CD4-positive, alpha-beta T cell (primary cell): ENCODE data around the gene RAB8B. TPM values are rescaled to one million over a fixed set of nuclear protein-coding genes. Genes with fewer than 3 reads are reported as not detected.
A peak's percentile ranks its signal among the peaks of the same experiment; 100 is the strongest.

ENCODE experiments used
- ATAC-seq: fragments of 200-7000 bp; cut with Tn5 transposase; one replicate; pipeline ENCODE4 v1.10.0; 2022; ENCODE audit warnings: mild to moderate bottlenecking; ENCODE audit not compliant: poor library complexity
- CTCF ChIA-PET: fragments of 350-600 bp; sonication (Branson Sonifier 250); formaldehyde crosslinking; loops from one replicate; lab custom pipeline; 2021; ENCODE audit warnings: antibody characterized with exemption, inconsistent platforms; lab: Charles Lee
- POLR2A ChIA-PET: fragments of 350-600 bp; sonication (Branson Sonifier 250); formaldehyde crosslinking; loops from one replicate; lab custom pipeline; 2021; ENCODE audit warnings: antibody characterized with exemption, inconsistent platforms; lab: Charles Lee
- DNase-seq, 14 experiments: peaks; one replicate each; pipeline ENCODE4 v3.0.0-alpha.2; 2013 to 2020; ENCODE audit warnings: mixed read lengths in 2 of 14
- H3K27ac ChIP-seq, 2 donors: one replicate each; pipeline versions ENCODE4 v1.5.1 to v1.7.0; 2013; ENCODE audit warnings: low read length in 2 of 2, low read depth in 1 of 2, mild to moderate bottlenecking in 1 of 2
- H3K27me3 ChIP-seq, 2 experiments: 1 replicate in 1 of 2; 2 replicates in 1 of 2; pipeline versions ENCODE4 v1.6.1 to v1.7.0; 2013; ENCODE audit warnings: low read length in 2 of 2, control low read depth in 1 of 2, mild to moderate bottlenecking in 1 of 2, moderate library complexity in 1 of 2; ENCODE audit not compliant: insufficient read depth in 2 of 2, control insufficient read depth in 1 of 2
- H3K36me3 ChIP-seq: one replicate; pipeline ENCODE4 v1.6.1; 2013; ENCODE audit warnings: low read length, control low read depth; ENCODE audit not compliant: insufficient read depth
- H3K4me1 ChIP-seq: one replicate; pipeline ENCODE4 v1.6.1; 2013; ENCODE audit warnings: low read length, control low read depth; ENCODE audit not compliant: insufficient read depth
- H3K4me3 ChIP-seq: one replicate; pipeline ENCODE4 v1.5.1; 2013; ENCODE audit warnings: mild to moderate bottlenecking, low read length, moderate library complexity
- H3K9me3 ChIP-seq, 2 experiments: 1 replicate in 1 of 2; 2 replicates in 1 of 2; pipeline versions ENCODE4 v1.6.1 to v1.7.0; 2013; ENCODE audit warnings: low read length in 2 of 2, mild to moderate bottlenecking in 2 of 2, control low read depth in 1 of 2, moderate library complexity in 1 of 2; ENCODE audit not compliant: control insufficient read depth in 1 of 2, insufficient read depth in 1 of 2
- H3K27ac Mint-ChIP-seq: one replicate; pipeline ENCODE4 v1.8.0; 2020; ENCODE audit warnings: mixed read lengths
- H3K27me3 Mint-ChIP-seq: one replicate; pipeline ENCODE4 v1.8.0; 2021; ENCODE audit warnings: mixed read lengths
- H3K36me3 Mint-ChIP-seq: one replicate; pipeline ENCODE4 v1.8.0; 2021; ENCODE audit warnings: low read depth, mixed read lengths
- H3K4me1 Mint-ChIP-seq: one replicate; pipeline ENCODE4 v1.8.0; 2021; ENCODE audit warnings: low read depth, mixed read lengths
- H3K4me3 Mint-ChIP-seq: one replicate; pipeline ENCODE4 v1.8.0; 2020; ENCODE audit warnings: mild to moderate bottlenecking, mixed read lengths
- H3K9me3 Mint-ChIP-seq: one replicate; pipeline ENCODE4 v1.8.0; 2020; ENCODE audit warnings: mixed read lengths
- intact Hi-C, 2 experiments: fragments of 100-400 bp; cut with DNase I in 1 of 2; cut with micrococcal nuclease in 1 of 2; formaldehyde crosslinking; loops; one replicate each; pipeline versions ENCODE4 v1.15.1 to v1.9.0; 2023 to 2025; cut with DNase I, micrococcal nuclease
- total RNA-seq, 174 experiments: library from RNA in 2 of 174; stranded (reverse) in 2 of 174; gene quantifications; one replicate each; pipeline ENCODE4 v1.2.3 and lab custom pipeline; 2021 to 2026
- TF ChIP-seq, protein P1 (sequence below): fragments of 200-600 bp; IDR thresholded peaks from one replicate; pipeline ENCODE4 v1.8.0; 2022; ENCODE audit warnings: antibody characterized with exemption, mild to moderate bottlenecking

The RAB8B gene
- total RNA-seq, 2 experiments from 2014 or later = 74.5 to 75.2 TPM

DNA sequence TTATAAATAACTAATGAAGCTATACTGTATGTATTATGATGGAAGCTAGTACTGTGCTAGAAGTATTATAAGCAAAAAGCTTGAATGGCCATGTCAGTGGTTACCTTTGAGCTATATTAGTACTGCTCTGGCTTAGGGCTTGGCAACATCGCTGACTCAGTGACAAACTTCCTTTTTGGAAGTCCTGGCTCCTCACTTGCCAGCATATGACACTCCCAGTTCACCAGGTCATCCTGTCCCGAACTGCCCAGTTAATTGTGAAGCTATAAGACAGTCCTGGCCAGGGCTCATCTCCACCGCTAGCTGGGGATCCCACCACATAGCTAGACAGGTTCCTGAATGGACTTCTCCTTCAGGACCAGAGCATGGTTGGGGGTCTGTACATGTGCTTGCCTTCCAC lies 31.9 kb downstream of the RAB8B start:
- intact Hi-C loops = no loop called here
- CTCF ChIA-PET = interaction anchor here (0.7 to 1.4 kb wide), 4 partner anchors 10 to 38 kb away, joined by 3 read pairs; no protein-coding TSS in a partner anchor
- POLR2A ChIA-PET = interaction anchor here (0.9 to 1.8 kb wide), 5 partner anchors 10 to 29 kb away, joined by 3 to 10 read pairs (median 4); no protein-coding TSS in a partner anchor
- H3K36me3 Mint-ChIP-seq = peaks cover 69% of the 10 kb centered on the region
- H3K9me3 ChIP-seq = no peaks in the 10 kb centered on the region
- no peak overlapping the region for H3K27ac ChIP-seq
- H3K27me3 ChIP-seq = no peaks in the 10 kb centered on the region
- no peaks in the 10 kb centered on the region for H3K27me3 Mint-ChIP-seq
- peak overlapping the region; percentile 29 for H3K27ac Mint-ChIP-seq
- peaks cover 72% of the 10 kb centered on the region for H3K4me1 Mint-ChIP-seq
- H3K9me3 Mint-ChIP-seq = no peaks in the 10 kb centered on the region
- no peak overlapping the region for H3K4me3 ChIP-seq
- DNase-seq (peak in 2 of 14 experiments; percentile 29 to 40), ATAC-seq (no peak)
- peaks cover 32% of the 10 kb centered on the region for H3K36me3 ChIP-seq
- no peak overlapping the region for H3K4me3 Mint-ChIP-seq
- TF ChIP-seq, protein P1, sequence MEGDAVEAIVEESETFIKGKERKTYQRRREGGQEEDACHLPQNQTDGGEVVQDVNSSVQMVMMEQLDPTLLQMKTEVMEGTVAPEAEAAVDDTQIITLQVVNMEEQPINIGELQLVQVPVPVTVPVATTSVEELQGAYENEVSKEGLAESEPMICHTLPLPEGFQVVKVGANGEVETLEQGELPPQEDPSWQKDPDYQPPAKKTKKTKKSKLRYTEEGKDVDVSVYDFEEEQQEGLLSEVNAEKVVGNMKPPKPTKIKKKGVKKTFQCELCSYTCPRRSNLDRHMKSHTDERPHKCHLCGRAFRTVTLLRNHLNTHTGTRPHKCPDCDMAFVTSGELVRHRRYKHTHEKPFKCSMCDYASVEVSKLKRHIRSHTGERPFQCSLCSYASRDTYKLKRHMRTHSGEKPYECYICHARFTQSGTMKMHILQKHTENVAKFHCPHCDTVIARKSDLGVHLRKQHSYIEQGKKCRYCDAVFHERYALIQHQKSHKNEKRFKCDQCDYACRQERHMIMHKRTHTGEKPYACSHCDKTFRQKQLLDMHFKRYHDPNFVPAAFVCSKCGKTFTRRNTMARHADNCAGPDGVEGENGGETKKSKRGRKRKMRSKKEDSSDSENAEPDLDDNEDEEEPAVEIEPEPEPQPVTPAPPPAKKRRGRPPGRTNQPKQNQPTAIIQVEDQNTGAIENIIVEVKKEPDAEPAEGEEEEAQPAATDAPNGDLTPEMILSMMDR = no peak
- H3K4me1 ChIP-seq = peaks cover 7% of the 10 kb centered on the region

DNA sequence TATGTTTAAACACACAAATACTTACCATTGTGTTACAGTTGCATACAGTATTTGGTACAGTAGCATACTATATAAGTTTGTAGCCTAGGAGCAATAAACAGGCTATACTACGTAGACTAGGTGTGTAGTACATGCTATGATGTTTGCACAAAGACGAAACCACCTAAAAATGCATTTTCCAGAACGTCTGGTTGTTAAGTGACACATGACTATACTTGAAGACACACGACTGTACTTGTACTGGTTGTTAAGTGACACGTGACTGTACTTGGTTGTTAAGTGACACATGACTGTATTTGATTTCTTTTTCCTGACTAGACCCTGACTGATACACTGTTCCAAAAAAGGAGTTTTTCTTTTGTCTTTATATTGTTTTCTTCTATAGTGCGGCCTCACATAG lies 34.1 kb downstream of the RAB8B start:
- no peak overlapping the region for H3K4me3 ChIP-seq
- H3K4me1 Mint-ChIP-seq = peaks cover 86% of the 10 kb centered on the region
- intact Hi-C loops = no loop called here

DNA sequence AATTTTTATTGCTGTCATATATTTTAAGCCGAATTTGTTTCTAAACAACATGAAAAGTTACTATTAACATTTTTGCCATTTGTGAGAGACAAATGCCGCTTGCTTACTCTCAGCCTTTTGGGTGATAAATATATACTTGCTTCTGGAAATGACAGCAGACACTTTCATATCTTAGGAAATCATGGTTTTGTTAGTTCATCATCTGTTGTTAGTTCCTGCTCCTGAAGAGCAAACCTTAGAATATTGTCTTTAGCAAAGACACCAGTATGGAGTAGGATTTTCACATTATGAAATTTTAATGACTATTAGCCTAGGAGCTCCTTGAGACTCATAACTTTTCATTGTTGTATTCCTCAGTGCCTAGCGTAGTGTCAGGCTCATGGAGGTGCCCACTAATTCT lies 36.0 kb downstream of the RAB8B start:
- peaks cover 16% of the 10 kb centered on the region for H3K4me1 ChIP-seq
- TF ChIP-seq, protein P1 = no peak
- intact Hi-C loops = loop anchor here (5.0 kb wide), 2 partner anchors 33 to 37 kb away; no protein-coding TSS in a partner anchor
- no peaks in the 10 kb centered on the region for H3K27me3 ChIP-seq
- DNase-seq (no peak), ATAC-seq (no peak)
- ChIA-PET POLR2A (interaction anchor here (1.1 to 12.0 kb wide), 3 partner anchors 8 to 278 kb away, joined by 3 to 176 read pairs (median 4); no protein-coding TSS in a partner anchor), CTCF (interaction anchor here (1.1 to 1.3 kb wide), 2 partner anchors 31 to 34 kb away, joined by 3 to 4 read pairs; no protein-coding TSS in a partner anchor)
- no peak overlapping the region for H3K4me3 Mint-ChIP-seq
- H3K4me1 Mint-ChIP-seq = peaks cover 85% of the 10 kb centered on the region
- peak overlapping the region; percentile 35 for H3K27ac Mint-ChIP-seq
- H3K27ac ChIP-seq = no peak overlapping the region
- no peaks in the 10 kb centered on the region for H3K27me3 Mint-ChIP-seq
- peaks cover 28% of the 10 kb centered on the region for H3K36me3 ChIP-seq
- no peak overlapping the region for H3K4me3 ChIP-seq
- peaks cover 61% of the 10 kb centered on the region for H3K36me3 Mint-ChIP-seq
- H3K9me3 Mint-ChIP-seq = no peaks in the 10 kb centered on the region
- no peaks in the 10 kb centered on the region for H3K9me3 ChIP-seq

More for the DNA sequence above, 34.1 kb downstream of the RAB8B start:
- Histone ChIP-seq H3K27ac (no peak overlapping the region), H3K4me1 (peaks cover 17% of the 10 kb centered on the region), H3K27me3 (no peaks in the 10 kb centered on the region), H3K9me3 (no peaks in the 10 kb centered on the region), H3K36me3 (peaks cover 35% of the 10 kb centered on the region)
- Mint-ChIP-seq H3K27ac (no peak overlapping the region), H3K36me3 (peaks cover 69% of the 10 kb centered on the region), H3K27me3 (no peaks in the 10 kb centered on the region), H3K9me3 (no peaks in the 10 kb centered on the region), H3K4me3 (no peak overlapping the region)
- CTCF ChIA-PET = interaction anchor here (1.9 kb wide), 1 partner anchor 28 kb away, joined by 4 read pairs; no protein-coding TSS in a partner anchor
- DNase-seq (no peak), ATAC-seq (no peak)
- POLR2A ChIA-PET = interaction anchor here (12.0 kb wide), 1 partner anchor 29 kb away, joined by 176 read pairs; no protein-coding TSS in a partner anchor
- TF ChIP-seq, protein P1 = no peak
